HEK293T (cell line): ENCODE data around the gene SYT7.

Experiments
- BHLHE40 ChIP-seq: fragments of 450-650 bp; IDR thresholded peaks from 2 replicates; pipeline ENCODE4 v1.6.1; 2016; ENCODE audit warnings: mild to moderate bottlenecking, moderate library complexity, borderline replicate concordance
- FOXK2 ChIP-seq: fragments of 450-650 bp; IDR thresholded peaks from 2 replicates; pipeline ENCODE4 v1.6.1; 2016; ENCODE audit warnings: mild to moderate bottlenecking
- FOXM1 ChIP-seq: fragments of 450-650 bp; IDR thresholded peaks from 2 replicates; pipeline ENCODE4 v1.6.1; 2017; ENCODE audit warnings: mild to moderate bottlenecking, borderline replicate concordance
- HDGF ChIP-seq: fragments of 450-650 bp; IDR thresholded peaks from 2 replicates; pipeline ENCODE4 v1.6.1; 2017; ENCODE audit warnings: antibody characterized with exemption, borderline replicate concordance
- L3MBTL2 ChIP-seq: fragments of 450-650 bp; conservative IDR thresholded peaks from 2 replicates; pipeline ENCODE4 v1.6.1; 2016; ENCODE audit warnings: mild to moderate bottlenecking
- LEF1 ChIP-seq: fragments of 450-650 bp; IDR thresholded peaks from 2 replicates; pipeline ENCODE4 v1.6.1; 2017; ENCODE audit warnings: mild to moderate bottlenecking, borderline replicate concordance
- PKNOX1 ChIP-seq: fragments of 450-650 bp; IDR thresholded peaks from 2 replicates; pipeline ENCODE4 v1.6.1; 2016
- SP1 ChIP-seq: fragments of 450-650 bp; IDR thresholded peaks from 2 replicates; pipeline ENCODE4 v1.6.1; 2017
- SUZ12 ChIP-seq: fragments of 450-650 bp; IDR thresholded peaks from 2 replicates; pipeline ENCODE4 v1.6.1; 2016; ENCODE audit warnings: mild to moderate bottlenecking
- TARDBP ChIP-seq: fragments of 450-650 bp; IDR thresholded peaks from 2 replicates; pipeline ENCODE4 v1.6.1; 2016

- TF ChIP-seq TARDBP (no peak), PKNOX1 (no peak), SUZ12 (no peak), LEF1 (no peak), BHLHE40 (no peak), L3MBTL2 (no peak), HDGF (no peak), FOXM1 (no peak), FOXK2 (no peak), SP1 (no peak)
Measured at GRCh38 chr11:61532134-61533038, 48.5 kb downstream of the SYT7 start.
